ENCODE data around the gene TIMM23.
A peak's percentile ranks its signal among the peaks of the same experiment; 100 is the strongest.
"Not testable (repeated sequence)": the region's sequence is repeated elsewhere in the genome, so short reads cannot be mapped to it uniquely, and the experiment has no call there.

The TIMM23 gene

DNA sequence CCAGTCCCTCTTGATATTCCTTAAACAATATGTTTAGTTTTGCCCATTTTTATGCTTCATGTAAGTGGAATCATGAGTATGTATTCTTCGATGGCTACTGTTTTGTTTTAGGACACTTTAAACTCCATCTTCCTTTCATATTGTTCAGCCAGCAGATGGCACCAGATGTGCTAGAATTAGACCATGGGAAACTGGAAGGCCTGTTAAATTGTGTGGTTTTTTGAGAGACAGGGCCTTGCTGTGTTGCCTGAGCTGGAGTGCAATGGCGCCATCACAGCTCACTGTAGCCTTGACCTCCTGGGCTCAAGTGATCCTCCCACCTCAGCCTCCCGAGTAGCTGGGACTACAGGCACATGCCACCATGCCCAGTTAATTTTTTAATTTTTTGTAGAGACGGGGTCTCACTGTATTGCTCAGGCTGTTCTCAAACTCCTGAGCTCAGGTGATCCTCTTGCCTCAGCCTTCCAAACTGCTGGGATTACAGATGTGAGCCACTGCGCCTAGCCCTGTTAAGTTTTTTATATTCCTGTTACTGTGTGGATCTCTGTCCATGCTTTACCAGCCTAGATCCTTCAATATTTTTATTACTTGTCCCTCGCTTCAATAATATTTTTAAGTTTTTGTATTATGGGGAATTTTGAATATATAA lies 11.4 kb downstream of the TIMM23 start:
- not testable (repeated sequence) for FAIRE-seq; DNase-seq (ENCODE audit: insufficient read length, low spot score)

DNA sequence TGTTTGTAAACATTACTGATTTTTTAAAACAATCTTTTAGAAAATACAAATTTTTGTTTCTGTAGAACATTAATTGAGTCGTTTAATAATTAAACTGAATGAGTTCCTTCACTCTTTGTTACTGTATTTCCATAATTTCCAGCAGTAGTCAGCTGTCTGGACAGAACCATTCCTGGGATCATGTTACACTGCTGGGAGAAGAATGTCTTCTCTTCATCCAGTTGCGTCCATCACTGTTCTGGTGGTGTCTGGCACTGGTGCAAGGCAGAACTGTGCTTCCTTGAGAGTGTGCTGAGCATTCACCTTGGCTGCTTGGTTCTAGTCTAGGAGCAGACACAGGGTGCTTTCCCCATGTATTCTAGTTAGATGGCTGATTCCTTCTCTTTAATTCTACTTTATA lies 12.2 kb downstream of the TIMM23 start:
- FAIRE-seq; DNase-seq (ENCODE audit: insufficient read length, low spot score): not testable (repeated sequence)

DNA sequence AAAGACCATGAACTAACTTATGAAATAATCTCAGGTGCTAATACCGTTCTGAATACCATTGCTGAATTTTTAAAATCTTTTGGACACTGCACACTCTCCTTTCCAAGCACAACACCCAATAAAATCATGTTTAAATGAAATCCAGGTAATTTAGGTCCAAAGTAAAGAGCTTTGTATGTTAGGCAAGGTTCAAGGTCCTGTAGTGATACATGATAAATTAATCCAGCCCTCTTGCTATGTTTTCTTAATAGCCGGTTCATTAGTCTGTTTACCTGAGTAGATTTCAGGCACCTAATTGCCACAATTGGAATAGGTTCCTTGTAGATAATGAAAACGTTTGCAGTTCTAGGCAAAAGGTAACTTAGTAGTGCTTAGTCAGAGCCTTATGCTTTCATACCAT lies 13.3 kb downstream of the TIMM23 start:
- not testable (repeated sequence) for DNase-seq (ENCODE audit: insufficient read length, low spot score); FAIRE-seq

DNA sequence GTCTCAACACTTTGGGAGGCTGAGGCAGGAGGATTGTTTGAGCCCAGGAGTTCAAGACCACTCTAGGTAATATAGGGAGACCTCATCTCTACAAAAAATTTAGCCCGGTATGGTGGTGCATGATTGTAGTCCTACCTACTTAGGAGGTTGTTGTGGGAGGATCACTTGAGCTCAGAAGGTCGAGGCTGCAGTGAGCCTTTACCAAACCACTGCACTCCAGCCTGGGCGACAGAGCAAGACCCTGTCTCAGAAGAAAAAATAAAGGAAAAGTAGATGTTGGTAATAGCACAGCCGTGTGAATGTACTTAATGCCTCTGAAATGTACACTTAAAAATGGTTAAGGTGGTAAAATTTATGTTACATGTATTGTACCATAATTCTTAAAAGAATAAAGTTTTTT lies 25.3 kb downstream of the TIMM23 start:
- TF ChIP-seq PAX5 (IDR thresholded peaks at IDR 0.05; ENCODE audit: insufficient read depth, low read length, severe bottlenecking), result no peak
- no peak for TF ChIP-seq POLR2AphosphoS5 (IDR thresholded peaks at IDR 0.05; ENCODE audit: low read depth, low read length)
- no peak for TF ChIP-seq POLR2A (IDR thresholded peaks at IDR 0.05; ENCODE audit: low read depth, low read length)

DNA sequence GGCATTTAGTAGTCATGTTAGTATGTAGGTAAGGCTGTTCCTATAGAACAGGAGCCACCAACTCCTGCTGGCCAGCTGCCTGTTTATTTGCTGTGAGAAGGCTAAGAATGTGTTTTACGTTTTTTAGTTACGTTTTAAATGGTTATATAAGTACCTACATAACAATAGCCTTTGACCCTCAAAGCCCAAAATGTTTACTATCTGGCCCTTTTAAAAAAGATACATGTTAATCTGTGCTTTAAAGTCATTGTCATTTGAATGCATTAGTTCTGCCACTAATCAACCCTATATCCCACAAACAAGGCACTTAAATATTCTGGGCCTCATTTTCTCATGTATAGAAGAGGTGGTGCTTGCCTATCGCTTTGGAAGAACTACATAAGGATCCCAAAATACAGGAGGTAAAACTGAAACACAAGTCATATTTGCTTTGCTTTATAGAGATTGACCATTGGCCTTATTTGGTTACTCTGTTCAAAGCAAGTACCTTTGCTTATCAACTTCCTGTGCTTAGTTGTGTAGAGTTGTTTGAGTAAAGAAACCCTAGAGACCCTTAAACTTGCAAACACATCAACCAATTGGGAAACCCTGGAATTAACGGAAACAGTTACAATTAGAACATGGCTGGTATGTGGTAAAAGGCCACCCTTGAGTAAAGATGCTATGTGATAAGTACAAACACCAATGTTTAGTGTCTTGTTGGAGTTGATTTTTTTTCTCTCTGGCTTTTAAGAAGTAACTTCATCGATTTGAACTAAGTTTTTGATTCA lies 25.9 kb downstream of the TIMM23 start:
- FAIRE-seq (no peak), DNase-seq (ENCODE audit: insufficient read length, low spot score) (no peak)
- no peak for TF ChIP-seq TAF1 (IDR thresholded peaks at IDR 0.05; ENCODE audit: low read depth, low read length)
- TF ChIP-seq PAX5 (IDR thresholded peaks at IDR 0.05; ENCODE audit: insufficient read depth, low read length, severe bottlenecking), result no peak
- no peak for TF ChIP-seq POLR2A (IDR thresholded peaks at IDR 0.05; ENCODE audit: low read depth, low read length)
- no peak for TF ChIP-seq SPI1 (IDR thresholded peaks at IDR 0.05; ENCODE audit: low read depth, low read length)
- no peak for TF ChIP-seq POU2F2 (IDR thresholded peaks at IDR 0.05; ENCODE audit: low read depth, low read length)

More for the DNA sequence above, 25.3 kb downstream of the TIMM23 start:
- no peak for DNase-seq (ENCODE audit: insufficient read length, low spot score)
- FAIRE-seq, result no peak

DNA sequence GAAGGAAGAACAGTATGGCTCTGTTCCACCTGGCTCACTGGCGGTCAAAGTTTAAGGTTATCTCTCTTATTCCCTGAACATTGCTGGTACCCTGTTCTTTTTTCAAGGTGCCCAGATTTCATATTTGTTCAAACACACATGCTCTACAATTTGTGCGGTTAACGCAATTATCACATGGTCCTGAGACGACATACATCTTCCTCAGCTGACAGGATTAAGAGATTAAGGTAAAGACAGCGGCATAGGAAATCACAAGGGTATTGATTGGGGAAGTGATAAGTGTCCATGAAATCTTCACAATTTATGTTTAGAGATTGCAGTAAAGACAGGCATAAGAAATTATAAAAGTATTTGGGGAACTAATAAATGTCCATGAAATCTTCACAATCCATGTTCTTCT lies 27.7 kb downstream of the TIMM23 start:
- not testable (repeated sequence) for DNase-seq (ENCODE audit: insufficient read length, low spot score); FAIRE-seq

DNA sequence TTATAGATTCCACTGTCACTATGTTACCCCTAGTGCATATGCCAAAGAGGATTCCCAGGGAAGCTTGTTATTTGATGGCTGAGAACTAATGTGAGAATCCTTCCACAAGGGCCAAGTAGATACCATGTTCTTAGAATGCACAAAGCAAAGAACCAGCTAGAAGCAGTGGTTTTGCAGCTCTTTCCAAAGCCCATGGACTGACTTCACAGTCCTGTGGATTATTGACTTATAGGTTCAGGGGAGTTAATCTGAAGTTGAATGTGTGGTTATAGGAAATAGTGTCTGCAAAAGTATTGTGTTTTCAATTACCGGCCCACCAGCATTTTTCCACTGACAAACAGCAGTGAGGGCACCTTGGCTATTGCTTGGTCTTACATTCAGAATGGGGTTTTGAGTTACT lies 28.2 kb downstream of the TIMM23 start:
- DNase-seq (ENCODE audit: insufficient read length, low spot score) (no peak), FAIRE-seq (no peak)
- TF ChIP-seq PAX5 (IDR thresholded peaks at IDR 0.05; ENCODE audit: insufficient read depth, low read length, severe bottlenecking), result no peak
- no peak for TF ChIP-seq POU2F2 (IDR thresholded peaks at IDR 0.05; ENCODE audit: low read depth, low read length)
- TF ChIP-seq TAF1 (IDR thresholded peaks at IDR 0.05; ENCODE audit: low read depth, low read length), result no peak

DNA sequence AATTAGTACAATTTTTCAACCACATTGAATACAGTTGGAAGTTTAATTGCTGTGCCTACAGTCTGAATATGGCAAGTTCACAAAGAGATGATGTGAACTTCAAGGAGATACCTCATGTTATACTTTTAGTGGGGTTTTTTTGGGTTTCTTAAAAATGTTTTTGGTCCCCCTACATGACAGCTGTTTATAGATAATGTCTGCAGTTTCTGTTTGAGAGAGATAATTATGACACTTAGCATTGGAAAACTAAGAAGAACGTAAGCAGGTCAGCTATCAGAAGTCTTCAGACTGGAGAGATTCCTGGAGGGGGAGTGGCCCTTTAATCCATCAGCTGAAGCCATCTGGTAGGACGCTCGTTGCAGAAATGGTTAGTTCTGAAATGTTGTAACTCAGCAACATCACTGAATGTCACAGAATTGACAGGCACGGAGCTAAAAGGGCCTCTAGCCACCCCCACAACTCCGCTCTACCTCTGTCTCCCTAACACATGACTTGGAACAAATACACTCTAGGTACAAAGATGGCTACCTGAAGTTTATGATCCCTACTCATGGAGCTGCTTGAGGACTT lies 29.0 kb downstream of the TIMM23 start:
- DNase-seq (ENCODE audit: insufficient read length, low spot score), result no peak
- no peak for FAIRE-seq

DNA sequence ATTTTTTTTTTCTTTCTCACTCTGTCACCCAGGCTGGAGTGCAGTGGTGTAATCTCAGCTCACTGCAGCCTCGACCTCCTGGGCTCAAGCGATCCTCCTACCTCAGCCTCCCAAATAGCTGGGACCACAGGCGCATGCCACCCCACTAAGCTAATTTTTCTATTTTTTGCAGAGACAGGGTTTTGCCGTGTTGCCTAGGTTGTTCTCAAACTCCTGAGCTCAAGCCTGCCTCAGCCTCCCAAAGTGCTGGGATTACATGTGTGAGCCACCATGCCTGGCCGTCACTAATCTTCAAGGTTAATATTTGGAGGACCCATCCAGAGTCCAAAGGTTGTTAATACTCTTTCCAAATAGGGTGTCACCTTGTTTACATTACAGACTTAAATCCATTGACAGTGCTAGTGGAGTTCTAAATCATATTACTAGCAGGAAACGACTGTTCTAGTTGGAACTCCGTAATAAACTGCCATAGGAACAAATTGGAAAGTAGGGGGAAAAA lies 29.9 kb downstream of the TIMM23 start:
- not testable (repeated sequence) for DNase-seq (ENCODE audit: insufficient read length, low spot score); FAIRE-seq

More for the DNA sequence above, 29.0 kb downstream of the TIMM23 start:
- TF ChIP-seq POLR2AphosphoS5 (IDR thresholded peaks at IDR 0.05; ENCODE audit: low read depth, low read length) (no peak), POLR2A (IDR thresholded peaks at IDR 0.05; ENCODE audit: low read depth, low read length) (0 out of 2 replicates have a peak, but pooled peaks have one; percentile 21), SPI1 (IDR thresholded peaks at IDR 0.05; ENCODE audit: low read depth, low read length) (no peak)

DNA sequence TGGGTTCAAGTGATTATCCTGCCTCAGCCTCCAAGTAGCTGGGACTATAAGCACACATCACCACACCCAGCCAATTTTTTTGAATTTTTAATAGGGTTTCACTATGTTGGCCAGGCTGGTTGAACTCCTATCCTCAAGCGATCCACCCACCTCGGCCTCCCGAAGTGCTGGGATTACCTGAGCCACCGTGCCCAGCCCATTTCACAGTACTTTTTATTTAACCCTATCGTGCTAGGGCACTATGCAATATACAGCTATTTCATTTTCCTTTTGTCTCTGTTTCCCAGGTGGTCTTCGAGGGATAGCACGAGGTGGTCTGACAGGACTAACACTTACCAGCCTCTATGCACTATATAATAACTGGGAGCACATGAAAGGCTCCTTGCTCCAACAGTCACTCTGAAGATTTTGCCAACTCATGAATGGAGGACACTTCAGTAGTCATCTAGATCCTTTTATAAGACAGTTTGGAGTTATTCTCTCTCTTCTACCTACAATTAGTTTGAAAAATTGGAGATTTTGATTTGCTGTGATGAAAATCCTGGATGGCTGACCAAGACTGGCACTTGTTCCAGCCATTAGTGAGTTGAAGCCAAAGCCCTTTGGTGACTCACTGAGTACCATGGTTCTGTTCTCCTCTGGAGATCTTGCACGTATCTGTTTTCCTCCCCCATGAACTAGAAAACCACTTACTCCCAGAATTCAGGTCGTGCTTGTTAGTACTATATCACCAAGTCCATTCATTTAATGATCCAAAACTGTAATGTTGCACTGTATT lies 30.8 kb downstream of the TIMM23 start:
- TF ChIP-seq POLR2AphosphoS5 (IDR thresholded peaks at IDR 0.05; ENCODE audit: low read depth, low read length), result no peak
- no peak for TF ChIP-seq POU2F2 (IDR thresholded peaks at IDR 0.05; ENCODE audit: low read depth, low read length)
- no peak for TF ChIP-seq TAF1 (IDR thresholded peaks at IDR 0.05; ENCODE audit: low read depth, low read length)
- no peak for TF ChIP-seq POLR2A (IDR thresholded peaks at IDR 0.05; ENCODE audit: low read depth, low read length)
- TF ChIP-seq PAX5 (IDR thresholded peaks at IDR 0.05; ENCODE audit: insufficient read depth, low read length, severe bottlenecking), result no peak
- TF ChIP-seq SPI1 (IDR thresholded peaks at IDR 0.05; ENCODE audit: low read depth, low read length), result no peak
- no peak for FAIRE-seq

DNA sequence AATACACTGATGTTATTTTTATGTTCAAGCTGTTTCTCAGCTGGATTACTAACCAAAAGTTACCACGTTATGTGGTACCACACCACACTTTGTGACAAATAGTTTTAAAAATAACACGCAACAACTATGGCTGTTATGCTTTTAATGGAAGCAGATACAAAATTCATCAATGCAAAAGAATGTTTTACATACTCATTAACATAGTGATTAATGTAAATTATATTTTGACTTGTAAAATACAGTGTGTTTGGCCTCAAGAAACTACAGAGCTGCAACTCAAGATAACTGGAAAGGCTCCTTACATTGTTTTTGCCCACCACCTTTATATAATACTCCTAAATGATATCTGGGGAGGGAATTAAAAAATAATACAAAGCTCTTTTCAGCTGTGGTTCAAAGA lies 32.7 kb downstream of the TIMM23 start:
- TF ChIP-seq POLR2A (IDR thresholded peaks at IDR 0.05; ENCODE audit: low read depth, low read length) (no peak), POLR2AphosphoS5 (IDR thresholded peaks at IDR 0.05; ENCODE audit: low read depth, low read length) (no peak), SPI1 (IDR thresholded peaks at IDR 0.05; ENCODE audit: low read depth, low read length) (no peak), POU2F2 (IDR thresholded peaks at IDR 0.05; ENCODE audit: low read depth, low read length) (no peak), PAX5 (IDR thresholded peaks at IDR 0.05; ENCODE audit: insufficient read depth, low read length, severe bottlenecking) (no peak), TAF1 (IDR thresholded peaks at IDR 0.05; ENCODE audit: low read depth, low read length) (no peak)
- FAIRE-seq (no peak), DNase-seq (ENCODE audit: insufficient read length, low spot score) (no peak)

More for the DNA sequence above, 30.8 kb downstream of the TIMM23 start:
- DNase-seq (ENCODE audit: insufficient read length, low spot score), result no peak

Data from GM12891 (cell line).